ENCODE measurements around the gene DISP1. TPM values are rescaled to one million over a fixed set of nuclear protein-coding genes. Genes with fewer than 3 reads are reported as not detected.

DISP1 gene
- total and polyA plus RNA-seq, 2 donors from 2014 or later: 7.0 to 17.5 TPM

- FAIRE-seq: no peak
- H3K27ac ChIP-seq (ENCODE audit: low read depth in 2 of 2, low read length in 2 of 2): no peak overlapping the region
- no peaks in the 10 kb centered on the region for H3K9me3 ChIP-seq (ENCODE audit: control insufficient read depth in 2 of 3, insufficient read depth in 1 of 3, low read length in 3 of 3)
- TF ChIP-seq CTCF (IDR thresholded peaks at IDR 0.05; ENCODE audit: borderline replicate concordance, extremely low read depth, insufficient read depth): no peak
- no peak for DNase-seq
- intact Hi-C loops (cut with DNase I): no loop called here
- H3K9ac ChIP-seq (ENCODE audit: low read length in 3 of 3): no peak overlapping the region
- H3K36me3 ChIP-seq (ENCODE audit: control insufficient read depth in 2 of 3, insufficient read depth in 3 of 3, low read length in 3 of 3): no peaks in the 10 kb centered on the region
- H3K4me3 ChIP-seq (ENCODE audit: low read length in 3 of 3): no peak overlapping the region
- H3K4me1 ChIP-seq (ENCODE audit: control insufficient read depth in 2 of 3, insufficient read depth in 2 of 3, low read depth in 1 of 3, low read length in 3 of 3): peaks cover 0 to 8% (median 3%) of the 10 kb centered on the region in 3 donors
- H3K27me3 ChIP-seq (ENCODE audit: control insufficient read depth, insufficient read depth, low read length): no peaks in the 10 kb centered on the region
These were observed 23.7 kb upstream of the DISP1 start for GRCh38 chr1:222791006-222791710.

- no peaks in the 10 kb centered on the region for H3K36me3 ChIP-seq (ENCODE audit: control insufficient read depth in 2 of 3, insufficient read depth in 3 of 3, low read length in 3 of 3)
- no peak overlapping the region for H3K4me3 ChIP-seq (ENCODE audit: low read length in 3 of 3)
- TF ChIP-seq CTCF (IDR thresholded peaks at IDR 0.05; ENCODE audit: borderline replicate concordance, extremely low read depth, insufficient read depth): peak; percentile 62
- H3K27ac ChIP-seq (ENCODE audit: low read depth in 2 of 2, low read length in 2 of 2): no peak overlapping the region
- FAIRE-seq: peak; percentile 89
- intact Hi-C loops (cut with DNase I): no loop called here
- peak in 2 of 5 donors; percentile 34 to 40 for DNase-seq
- no peaks in the 10 kb centered on the region for H3K9me3 ChIP-seq (ENCODE audit: control insufficient read depth in 2 of 3, insufficient read depth in 1 of 3, low read length in 3 of 3)
- H3K4me1 ChIP-seq (ENCODE audit: control insufficient read depth in 2 of 3, insufficient read depth in 2 of 3, low read depth in 1 of 3, low read length in 3 of 3): peaks cover 0 to 8% (median 3%) of the 10 kb centered on the region in 3 donors
- H3K9ac ChIP-seq (ENCODE audit: low read length in 3 of 3): no peak overlapping the region
- no peaks in the 10 kb centered on the region for H3K27me3 ChIP-seq (ENCODE audit: control insufficient read depth, insufficient read depth, low read length)
These were observed 22.1 kb upstream of the DISP1 start for GRCh38 chr1:222792744-222793143.

GRCh38 chr1:222794656-222795474 is 20.0 kb upstream of the DISP1 start:
- no peak overlapping the region for H3K9ac ChIP-seq (ENCODE audit: low read length in 3 of 3)
- no peaks in the 10 kb centered on the region for H3K27me3 ChIP-seq (ENCODE audit: control insufficient read depth, insufficient read depth, low read length)
- TF ChIP-seq CTCF (IDR thresholded peaks at IDR 0.05; ENCODE audit: borderline replicate concordance, extremely low read depth, insufficient read depth): peak; percentile 9
- no peaks in the 10 kb centered on the region for H3K9me3 ChIP-seq (ENCODE audit: control insufficient read depth in 2 of 3, insufficient read depth in 1 of 3, low read length in 3 of 3)
- no peak overlapping the region for H3K27ac ChIP-seq (ENCODE audit: low read depth in 2 of 2, low read length in 2 of 2)
- DNase-seq (peak in 1 of 5 donors; percentile 74), FAIRE-seq (no peak)
- H3K4me3 ChIP-seq (ENCODE audit: low read length in 3 of 3): no peak overlapping the region
- intact Hi-C loops (cut with DNase I): loop anchor here (5.0 kb wide), 1 partner anchor 292 kb away; no protein-coding TSS in a partner anchor
- H3K4me1 ChIP-seq (ENCODE audit: control insufficient read depth in 2 of 3, insufficient read depth in 2 of 3, low read depth in 1 of 3, low read length in 3 of 3): peaks cover 0 to 8% (median 6%) of the 10 kb centered on the region in 3 donors
- no peaks in the 10 kb centered on the region for H3K36me3 ChIP-seq (ENCODE audit: control insufficient read depth in 2 of 3, insufficient read depth in 3 of 3, low read length in 3 of 3)
